Measurements from ENCODE around the gene CCNB2.
"Not testable (repeated sequence)": the region's sequence is repeated elsewhere in the genome, so short reads cannot be mapped to it uniquely, and the experiment has no call there.

CCNB2 gene

GRCh38 chr15:59116141-59116540 lies 11.2 kb downstream of the CCNB2 start:
- TF ChIP-seq CTCF (conservative IDR thresholded peaks at IDR 0.05; ENCODE audit: low read length): no peak
- peak; percentile 85 for DNase-seq (ENCODE audit: low read depth)
- no peak overlapping the region for H3K4me3 ChIP-seq (ENCODE audit: low read length)

GRCh38 chr15:59116771-59117170 lies 11.8 kb downstream of the CCNB2 start:
- no peak overlapping the region for H3K4me3 ChIP-seq (ENCODE audit: low read length)
- no peak for TF ChIP-seq CTCF (conservative IDR thresholded peaks at IDR 0.05; ENCODE audit: low read length)
- no peak for DNase-seq (ENCODE audit: low read depth)

GRCh38 chr15:59119625-59120024 lies 14.7 kb downstream of the CCNB2 start:
- no peak for TF ChIP-seq CTCF (conservative IDR thresholded peaks at IDR 0.05; ENCODE audit: low read length)

GRCh38 chr15:59120937-59121336 lies 16.0 kb downstream of the CCNB2 start:
- no peak overlapping the region for H3K4me3 ChIP-seq (ENCODE audit: low read length)
- no peak for TF ChIP-seq CTCF (conservative IDR thresholded peaks at IDR 0.05; ENCODE audit: low read length)
- DNase-seq (ENCODE audit: low read depth): no peak

More at GRCh38 chr15:59119625-59120024, 14.7 kb downstream of the CCNB2 start:
- no peak overlapping the region for H3K4me3 ChIP-seq (ENCODE audit: low read length)
- DNase-seq (ENCODE audit: low read depth): no peak

- DNase-seq (ENCODE audit: low read depth): no peak
- no peak overlapping the region for H3K4me3 ChIP-seq (ENCODE audit: low read length)
- no peak for TF ChIP-seq CTCF (conservative IDR thresholded peaks at IDR 0.05; ENCODE audit: low read length)
Measured at GRCh38 chr15:59124261-59124660, 19.3 kb downstream of the CCNB2 start.

- H3K4me3 ChIP-seq (ENCODE audit: low read length); DNase-seq (ENCODE audit: low read depth): not testable (repeated sequence)
Measured at GRCh38 chr15:59125683-59126082, 20.7 kb downstream of the CCNB2 start.

GRCh38 chr15:59127255-59127654 lies 22.3 kb downstream of the CCNB2 start:
- not testable (repeated sequence) for DNase-seq (ENCODE audit: low read depth); H3K4me3 ChIP-seq (ENCODE audit: low read length)

GRCh38 chr15:59131456-59131855 lies 26.5 kb downstream of the CCNB2 start:
- H3K4me3 ChIP-seq (ENCODE audit: low read length): no peak overlapping the region
- TF ChIP-seq CTCF (conservative IDR thresholded peaks at IDR 0.05; ENCODE audit: low read length): no peak
- no peak for DNase-seq (ENCODE audit: low read depth)

Data from AG10803 (cell line).